Natural killer cell (primary cell): ENCODE data around the gene HOXD13. TPM values are rescaled to one million over a fixed set of nuclear protein-coding genes. Genes with fewer than 3 reads are reported as not detected.

Experiments
- ATAC-seq, 3 donors: fragments of 150-1000 bp in 2 of 3; fragments of 200-7000 bp in 1 of 3; cut with Tn5 transposase; 1 replicate in 1 of 3; 2 replicates in 2 of 3; pipeline ENCODE4 v1.10.0; 2021; ENCODE audit warnings: mild to moderate bottlenecking in 2 of 3, moderate library complexity in 2 of 3
- DNase-seq, 2 donors: peaks; one replicate each; pipeline versions ENCODE4 v3.0.0 to v3.0.0-alpha.2; 2013 to 2021; ENCODE audit warnings: mixed read lengths in 1 of 2
- H3K27ac ChIP-seq: one replicate; pipeline ENCODE4 v1.5.1; 2013; ENCODE audit warnings: mild to moderate bottlenecking, low read length
- H3K27me3 ChIP-seq: one replicate; pipeline ENCODE4 v1.6.1; 2013; ENCODE audit warnings: low read length; ENCODE audit not compliant: control insufficient read depth, insufficient read depth
- H3K36me3 ChIP-seq: one replicate; pipeline ENCODE4 v1.6.1; 2013; ENCODE audit warnings: low read length; ENCODE audit not compliant: control insufficient read depth, insufficient read depth
- H3K4me1 ChIP-seq: one replicate; pipeline ENCODE4 v1.6.1; 2013; ENCODE audit warnings: low read length; ENCODE audit not compliant: control insufficient read depth, insufficient read depth
- H3K4me3 ChIP-seq: one replicate; pipeline ENCODE4 v1.5.1; 2013; ENCODE audit warnings: low read length
- H3K9me3 ChIP-seq: one replicate; pipeline ENCODE4 v1.6.1; 2013; ENCODE audit warnings: low read length; ENCODE audit not compliant: control insufficient read depth, insufficient read depth
- H3K27ac Mint-ChIP-seq, 2 donors: one replicate each; pipeline ENCODE4 v1.8.0; 2022; ENCODE audit warnings: mild to moderate bottlenecking in 2 of 2, mixed read lengths in 2 of 2, moderate library complexity in 1 of 2
- H3K27me3 Mint-ChIP-seq, 2 donors: one replicate each; pipeline ENCODE4 v1.8.0; 2022; ENCODE audit warnings: low read depth in 2 of 2, mixed read lengths in 2 of 2
- H3K36me3 Mint-ChIP-seq: one replicate; pipeline ENCODE4 v1.8.0; 2022; ENCODE audit warnings: mixed read lengths
- H3K4me1 Mint-ChIP-seq, 2 donors: one replicate each; pipeline ENCODE4 v1.8.0; 2022; ENCODE audit warnings: mixed read lengths in 2 of 2
- H3K4me3 Mint-ChIP-seq: one replicate; pipeline ENCODE4 v1.8.0; 2022; ENCODE audit warnings: mild to moderate bottlenecking, moderate library complexity, mixed read lengths
- H3K9me3 Mint-ChIP-seq, 2 donors: one replicate each; pipeline ENCODE4 v1.8.0; 2022; ENCODE audit warnings: mixed read lengths in 2 of 2
- CTCF ChIP-seq: fragments of 200-600 bp; IDR thresholded peaks from one replicate; pipeline ENCODE4 v1.8.0; 2022; ENCODE audit warnings: antibody characterized with exemption
- WGBS: methylation state at CpG from one replicate; pipeline ENCODE4 v1.1.7; 2013; ENCODE audit warnings: missing lambda C conversion rate; ENCODE audit not compliant: insufficient coverage; 5-methylcytosine and 5-hydroxymethylcytosine counted together
- intact Hi-C: fragments of 100-400 bp; cut with micrococcal nuclease; formaldehyde crosslinking; loops from one replicate; pipeline ENCODE4 v1.14.2; 2022
- total RNA-seq, 4 donors: library from RNA; stranded (reverse); fragments of 120-200 nt in 1 of 4; gene quantifications; one replicate each; pipeline versions ENCODE4 v1.2.3 to v1.2.4, GENCODE V29; 2013 to 2022

HOXD13 gene
- total RNA-seq, 3 donors from 2014 or later (not counting 1 experiment from before 2014, with no cell fraction given): not detected

- H3K36me3 Mint-ChIP-seq: peaks cover 32% of the 10 kb centered on the region
- intact Hi-C loops: no loop called here
- ATAC-seq: peak; percentile 82 to 89 (median 84)
- no peak overlapping the region for H3K27ac ChIP-seq
- no peaks in the 10 kb centered on the region for H3K36me3 ChIP-seq
- peak; percentile 36 to 83 for DNase-seq
- TF ChIP-seq CTCF: peak; percentile 20
- peaks cover 71% of the 10 kb centered on the region for H3K27me3 ChIP-seq
- WGBS: 8% methylated on average over 48 of the region's 48 CpGs
- peaks cover 20% of the 10 kb centered on the region for H3K9me3 ChIP-seq
- H3K27ac Mint-ChIP-seq: no peak overlapping the region
- H3K9me3 Mint-ChIP-seq: peaks cover 2 to 8% of the 10 kb centered on the region in 2 donors
- peaks cover 73 to 77% of the 10 kb centered on the region in 2 donors for H3K27me3 Mint-ChIP-seq
- H3K4me3 Mint-ChIP-seq: peak overlapping the region; percentile 64
- peak overlapping the region; percentile 10 for H3K4me3 ChIP-seq
- peaks cover 17 to 22% of the 10 kb centered on the region in 2 donors for H3K4me1 Mint-ChIP-seq
- H3K4me1 ChIP-seq: peaks cover 28% of the 10 kb centered on the region
Observed at GRCh38 chr2:176140513-176141317, 48.2 kb downstream of the HOXD13 start.

- Mint-ChIP-seq H3K4me3 (no peak overlapping the region), H3K27ac (no peak overlapping the region), H3K27me3 (peaks cover 73 to 84% of the 10 kb centered on the region in 2 donors), H3K9me3 (peaks cover 2 to 8% of the 10 kb centered on the region in 2 donors), H3K36me3 (peaks cover 29% of the 10 kb centered on the region), H3K4me1 (peaks cover 14 to 20% of the 10 kb centered on the region in 2 donors)
- Histone ChIP-seq H3K9me3 (peaks cover 20% of the 10 kb centered on the region), H3K4me3 (no peak overlapping the region), H3K4me1 (peaks cover 17% of the 10 kb centered on the region), H3K27ac (no peak overlapping the region), H3K27me3 (peaks cover 66% of the 10 kb centered on the region), H3K36me3 (no peaks in the 10 kb centered on the region)
- no peak for TF ChIP-seq CTCF
- DNase-seq: no peak
- 89% methylated on average over 2 of the region's 2 CpGs for WGBS
- intact Hi-C loops: no loop called here
- no peak for ATAC-seq
Observed at GRCh38 chr2:176142281-176142680, 49.8 kb downstream of the HOXD13 start.

Other genes with a start within 250 kb of the HOXD13 start
- 10 to 100 TPM; 23.9 to 29.9 (median 29.1) TPM for gene LNPK, start 90.5 kb upstream of the HOXD13 start, total RNA-seq
- not detected for gene EVX2, start 8.8 kb upstream of the HOXD13 start, total RNA-seq
- not detected for gene HOXD12, start 7.1 kb downstream of the HOXD13 start, total RNA-seq
- not detected for gene HOXD11, start 14.6 kb downstream of the HOXD13 start, total RNA-seq
- gene HOXD10, start 24.1 kb downstream of the HOXD13 start, total RNA-seq: not detected
- not detected for gene HOXD9, start 30.0 kb downstream of the HOXD13 start, total RNA-seq
- gene HOXD8, start 37.0 kb downstream of the HOXD13 start, total RNA-seq: not detected
- gene HOXD4, start 58.8 kb downstream of the HOXD13 start, total RNA-seq: not detected
- not detected for gene HOXD3, start 64.6 kb downstream of the HOXD13 start, total RNA-seq
- under 1 TPM in 1 of 3 donors, not detected in 2; 0.12 TPM for gene HOXD1, start 95.9 kb downstream of the HOXD13 start, total RNA-seq
- gene MTX2, start 176.7 kb downstream of the HOXD13 start, total RNA-seq: 1 to 10 TPM; 3.8 to 8.7 (median 7.7) TPM